ENCODE measurements around the gene C1orf232. TPM values are rescaled to one million over a fixed set of nuclear protein-coding genes. Genes with fewer than 3 reads are reported as not detected.
A peak's percentile ranks its signal among the peaks of the same experiment; 100 is the strongest.

Gene C1orf232
- total RNA-seq, 2 experiments from 2014 or later: not detected

DNA sequence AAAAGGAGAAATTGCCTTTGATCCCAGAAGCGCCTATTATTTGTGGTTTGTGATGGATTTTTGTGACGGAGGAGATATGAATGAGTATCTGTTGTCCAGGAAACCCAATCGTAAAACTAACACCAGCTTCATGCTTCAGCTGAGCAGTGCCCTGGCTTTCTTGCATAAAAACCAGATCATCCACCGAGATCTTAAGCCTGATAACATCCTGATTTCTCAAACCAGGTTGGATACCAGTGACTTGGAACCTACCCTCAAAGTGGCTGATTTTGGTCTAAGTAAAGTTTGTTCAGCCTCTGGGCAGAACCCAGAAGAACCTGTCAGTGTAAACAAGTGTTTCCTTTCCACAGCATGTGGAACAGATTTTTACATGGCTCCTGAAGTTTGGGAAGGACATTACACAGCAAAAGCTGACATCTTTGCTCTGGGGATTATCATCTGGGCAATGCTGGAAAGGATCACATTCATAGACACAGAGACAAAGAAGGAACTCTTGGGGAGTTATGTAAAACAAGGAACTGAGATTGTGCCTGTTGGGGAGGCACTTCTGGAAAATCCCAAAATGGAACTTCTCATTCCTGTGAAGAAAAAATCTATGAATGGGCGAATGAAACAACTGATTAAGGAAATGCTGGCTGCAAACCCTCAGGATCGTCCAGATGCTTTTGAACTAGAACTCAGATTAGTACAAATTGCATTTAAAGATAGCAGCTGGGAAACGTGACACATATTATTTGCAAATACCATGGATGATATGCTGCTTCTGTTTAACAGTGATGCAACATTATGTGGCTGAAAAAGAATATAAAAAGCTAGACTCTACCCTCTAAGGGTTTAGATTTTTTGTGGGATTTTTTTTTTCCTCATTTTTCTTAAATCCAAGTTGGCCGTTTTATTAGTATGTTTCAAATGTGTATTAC lies 46.6 kb downstream of the C1orf232 start:
- Histone ChIP-seq H3K9me2 (ENCODE audit: insufficient read depth, low read length) (no peaks in the 10 kb centered on the region), H3K4me3 (ENCODE audit: low read depth, low read length, poor library complexity, severe bottlenecking) (no peak overlapping the region), H4K20me1 (ENCODE audit: insufficient read depth, low read length) (no peaks in the 10 kb centered on the region), H3K79me2 (ENCODE audit: insufficient read depth, low read depth, low read length) (peaks cover 9% of the 10 kb centered on the region; the same call in 1 of the 2 replicates), H3K4me2 (ENCODE audit: low read length) (no peak overlapping the region), H3K9me3 (ENCODE audit: low read length) (no peaks in the 10 kb centered on the region), H3K27ac (ENCODE audit: low read depth, low read length, poor library complexity, severe bottlenecking) (no peak overlapping the region), H3K36me3 (ENCODE audit: insufficient read depth, low read length) (peaks cover 55% of the 10 kb centered on the region), H2AFZ (ENCODE audit: low read length) (no peak overlapping the region), H3K4me1 (ENCODE audit: insufficient read depth, low read length, poor library complexity, severe bottlenecking) (peaks cover 25% of the 10 kb centered on the region)
- BruUV-seq (replicated peaks): TSS peak; percentile 12
- intact Hi-C loops (cut with micrococcal nuclease; ENCODE audit: unreplicated experiment): no loop called here
- ChIA-PET CTCF (ENCODE audit: unreplicated experiment) (no interaction called here), POLR2A (interaction anchor here (0.6 to 2.2 kb wide), 3 partner anchors 9 to 299 kb away, joined by 4 to 12 read pairs (median 6); partner anchors contain the start of gene PDIK1L)
- no peak for DNase-seq (ENCODE audit: low spot score)
- no peak for TF ChIP-seq EZH2phosphoT487 (IDR thresholded peaks at IDR 0.05; ENCODE audit: borderline replicate concordance, low read depth, low read length)
- TF ChIP-seq, protein P1, sequence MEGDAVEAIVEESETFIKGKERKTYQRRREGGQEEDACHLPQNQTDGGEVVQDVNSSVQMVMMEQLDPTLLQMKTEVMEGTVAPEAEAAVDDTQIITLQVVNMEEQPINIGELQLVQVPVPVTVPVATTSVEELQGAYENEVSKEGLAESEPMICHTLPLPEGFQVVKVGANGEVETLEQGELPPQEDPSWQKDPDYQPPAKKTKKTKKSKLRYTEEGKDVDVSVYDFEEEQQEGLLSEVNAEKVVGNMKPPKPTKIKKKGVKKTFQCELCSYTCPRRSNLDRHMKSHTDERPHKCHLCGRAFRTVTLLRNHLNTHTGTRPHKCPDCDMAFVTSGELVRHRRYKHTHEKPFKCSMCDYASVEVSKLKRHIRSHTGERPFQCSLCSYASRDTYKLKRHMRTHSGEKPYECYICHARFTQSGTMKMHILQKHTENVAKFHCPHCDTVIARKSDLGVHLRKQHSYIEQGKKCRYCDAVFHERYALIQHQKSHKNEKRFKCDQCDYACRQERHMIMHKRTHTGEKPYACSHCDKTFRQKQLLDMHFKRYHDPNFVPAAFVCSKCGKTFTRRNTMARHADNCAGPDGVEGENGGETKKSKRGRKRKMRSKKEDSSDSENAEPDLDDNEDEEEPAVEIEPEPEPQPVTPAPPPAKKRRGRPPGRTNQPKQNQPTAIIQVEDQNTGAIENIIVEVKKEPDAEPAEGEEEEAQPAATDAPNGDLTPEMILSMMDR (conservative IDR thresholded peaks at IDR 0.05; ENCODE audit: low read length): no peak

DNA sequence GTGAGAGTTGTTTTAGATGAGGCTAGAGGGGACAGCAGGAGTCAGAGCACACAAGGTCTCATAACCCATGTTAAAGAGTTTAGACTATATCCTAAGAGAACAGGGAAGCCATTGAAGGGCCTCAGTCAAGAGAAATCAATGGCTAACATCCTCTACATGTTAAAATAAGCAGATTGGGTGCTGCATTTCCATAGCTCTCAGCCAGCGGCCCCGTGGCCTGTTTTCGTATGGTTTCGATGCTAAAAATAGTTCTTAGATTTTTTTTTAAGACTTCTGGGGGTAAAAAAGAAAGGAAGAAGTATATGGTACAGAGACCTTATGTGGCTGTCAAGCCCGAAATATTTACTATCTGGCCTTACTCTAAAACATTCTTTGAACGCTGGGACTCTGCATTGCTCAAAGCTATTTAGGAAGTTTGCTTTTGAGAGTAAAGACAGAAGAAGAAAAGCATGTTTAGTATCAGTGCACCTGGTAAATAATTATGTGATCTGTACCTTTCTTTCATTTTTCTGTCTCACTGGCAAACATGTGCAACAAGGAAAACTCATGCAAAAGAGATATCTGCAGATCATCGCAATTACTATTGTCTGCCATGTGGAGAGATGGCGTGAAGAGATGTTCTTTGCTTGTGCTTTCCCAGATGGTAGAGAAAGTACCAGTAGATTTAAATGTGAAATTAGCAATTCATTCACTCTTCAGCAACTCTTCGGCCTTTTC lies 48.7 kb downstream of the C1orf232 start:
- H3K9me2 ChIP-seq (ENCODE audit: insufficient read depth, low read length): no peaks in the 10 kb centered on the region
- no peak for DNase-seq (ENCODE audit: low spot score)
- H3K4me3 ChIP-seq (ENCODE audit: low read depth, low read length, poor library complexity, severe bottlenecking): no peak overlapping the region
- no peak overlapping the region for H3K27ac ChIP-seq (ENCODE audit: low read depth, low read length, poor library complexity, severe bottlenecking)
- no TSS peak for BruUV-seq (replicated peaks)
- intact Hi-C loops (cut with micrococcal nuclease; ENCODE audit: unreplicated experiment): no loop called here
- no peak overlapping the region for H2AFZ ChIP-seq (ENCODE audit: low read length)
- TF ChIP-seq EZH2phosphoT487 (IDR thresholded peaks at IDR 0.05; ENCODE audit: borderline replicate concordance, low read depth, low read length): no peak
- TF ChIP-seq, protein P1 (conservative IDR thresholded peaks at IDR 0.05; ENCODE audit: low read length): no peak
- H3K4me1 ChIP-seq (ENCODE audit: insufficient read depth, low read length, poor library complexity, severe bottlenecking): peaks cover 4% of the 10 kb centered on the region
- H3K4me2 ChIP-seq (ENCODE audit: low read length): no peak overlapping the region
- H3K36me3 ChIP-seq (ENCODE audit: insufficient read depth, low read length): peaks cover 61% of the 10 kb centered on the region
- H3K9me3 ChIP-seq (ENCODE audit: low read length): no peaks in the 10 kb centered on the region
- peaks cover under 1% of the 10 kb centered on the region; the same call in 1 of the 2 replicates for H3K79me2 ChIP-seq (ENCODE audit: insufficient read depth, low read depth, low read length)
- ChIA-PET POLR2A (no interaction called here), CTCF (ENCODE audit: unreplicated experiment) (no interaction called here)
- no peaks in the 10 kb centered on the region for H4K20me1 ChIP-seq (ENCODE audit: insufficient read depth, low read length)

All from OCI-LY7 (cell line).